ENCODE measurements around the gene SORCS2.

Gene SORCS2

GRCh38 chr4:7431696-7432530, 239.6 kb downstream of the SORCS2 start:
- H3K4me3 ChIP-seq (ENCODE audit: low read depth, low read length) = no peak overlapping the region
- no peak for DNase-seq (ENCODE audit: low read depth, low spot score)
- TF ChIP-seq CTCF (IDR thresholded peaks at IDR 0.05; ENCODE audit: insufficient read depth, low read length, missing control alignments) = no peak
- ChIA-PET POLR2A (no interaction called here), CTCF (no interaction called here)

- TF ChIP-seq CTCF (IDR thresholded peaks at IDR 0.05; ENCODE audit: insufficient read depth, low read length, missing control alignments) = no peak
- ChIA-PET POLR2A (no interaction called here), CTCF (no interaction called here)
- H3K4me3 ChIP-seq (ENCODE audit: low read depth, low read length) = no peak overlapping the region
- DNase-seq (ENCODE audit: low read depth, low spot score) = no peak
Observed at GRCh38 chr4:7432531-7433375, 240.4 kb downstream of the SORCS2 start.

- POLR2A ChIA-PET = interaction anchor here (0.6 kb wide), 1 partner anchor 12 kb away, joined by 3 read pairs; no protein-coding TSS in a partner anchor
- TF ChIP-seq CTCF (IDR thresholded peaks at IDR 0.05; ENCODE audit: insufficient read depth, low read length, missing control alignments) = no peak
- H3K4me3 ChIP-seq (ENCODE audit: low read depth, low read length) = no peak overlapping the region
- no peak for DNase-seq (ENCODE audit: low read depth, low spot score)
- CTCF ChIA-PET = no interaction called here
Observed at GRCh38 chr4:7433376-7434140, 241.2 kb downstream of the SORCS2 start.

- CTCF ChIA-PET = no interaction called here
- H3K4me3 ChIP-seq (ENCODE audit: low read depth, low read length) = no peak overlapping the region
- POLR2A ChIA-PET = interaction anchor here (0.6 kb wide), 1 partner anchor 11 kb away, joined by 3 read pairs; no protein-coding TSS in a partner anchor
- TF ChIP-seq CTCF (IDR thresholded peaks at IDR 0.05; ENCODE audit: insufficient read depth, low read length, missing control alignments) = no peak
- no peak for DNase-seq (ENCODE audit: low read depth, low spot score)
Observed at GRCh38 chr4:7434141-7434765, 241.9 kb downstream of the SORCS2 start.

GRCh38 chr4:7434766-7435150, 242.4 kb downstream of the SORCS2 start, which contains the start of gene PSAPL1:
Gene PSAPL1, minus strand, starts transcription at chr4:7434930. Its CDS starts 51 bp downstream, at chr4:7434879.
- ChIA-PET CTCF (no interaction called here), POLR2A (no interaction called here)
- TF ChIP-seq CTCF (IDR thresholded peaks at IDR 0.05; ENCODE audit: insufficient read depth, low read length, missing control alignments) = no peak
- DNase-seq (ENCODE audit: low read depth, low spot score) = no peak
- H3K4me3 ChIP-seq (ENCODE audit: low read depth, low read length) = no peak within 1 kb of the TSS
